ENCODE data around the gene CSNK1D.

DNA sequence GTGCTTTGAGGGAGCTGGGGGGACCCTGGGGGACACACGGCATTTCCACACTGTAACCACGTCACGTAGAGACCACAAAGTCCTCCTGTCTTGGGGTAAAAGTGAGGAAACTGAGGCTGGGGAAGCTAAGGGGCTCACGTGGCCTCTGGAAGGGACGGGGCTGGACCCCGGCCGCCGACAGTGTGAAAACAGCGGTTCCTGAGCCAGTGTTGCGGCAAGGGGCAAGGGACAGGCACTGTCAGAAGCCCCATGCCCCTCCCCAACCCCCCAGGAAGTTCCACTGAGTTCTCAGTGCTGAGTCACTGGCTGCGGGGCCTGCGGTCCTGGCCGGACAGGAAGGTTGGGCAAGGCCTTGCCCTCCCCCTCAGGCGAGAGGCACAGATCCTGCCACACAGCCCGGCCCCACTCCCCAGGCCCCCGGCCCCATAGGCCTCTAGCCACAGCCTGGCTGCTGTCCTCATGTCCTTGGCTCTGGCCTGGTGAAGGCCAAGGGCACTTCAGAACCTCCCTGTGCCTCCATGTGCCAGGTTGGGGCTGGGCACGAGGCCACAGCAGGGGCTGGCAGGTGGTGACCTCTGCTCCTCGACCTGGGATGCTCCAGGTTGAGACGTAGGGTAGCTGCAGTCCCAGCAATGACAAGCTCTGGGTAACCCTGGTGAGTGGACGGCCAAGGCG is 55.8 kb downstream of the CSNK1D start:
- TF ChIP-seq EZH2 (IDR thresholded peaks at IDR 0.05) = no peak
- TF ChIP-seq, protein P1, sequence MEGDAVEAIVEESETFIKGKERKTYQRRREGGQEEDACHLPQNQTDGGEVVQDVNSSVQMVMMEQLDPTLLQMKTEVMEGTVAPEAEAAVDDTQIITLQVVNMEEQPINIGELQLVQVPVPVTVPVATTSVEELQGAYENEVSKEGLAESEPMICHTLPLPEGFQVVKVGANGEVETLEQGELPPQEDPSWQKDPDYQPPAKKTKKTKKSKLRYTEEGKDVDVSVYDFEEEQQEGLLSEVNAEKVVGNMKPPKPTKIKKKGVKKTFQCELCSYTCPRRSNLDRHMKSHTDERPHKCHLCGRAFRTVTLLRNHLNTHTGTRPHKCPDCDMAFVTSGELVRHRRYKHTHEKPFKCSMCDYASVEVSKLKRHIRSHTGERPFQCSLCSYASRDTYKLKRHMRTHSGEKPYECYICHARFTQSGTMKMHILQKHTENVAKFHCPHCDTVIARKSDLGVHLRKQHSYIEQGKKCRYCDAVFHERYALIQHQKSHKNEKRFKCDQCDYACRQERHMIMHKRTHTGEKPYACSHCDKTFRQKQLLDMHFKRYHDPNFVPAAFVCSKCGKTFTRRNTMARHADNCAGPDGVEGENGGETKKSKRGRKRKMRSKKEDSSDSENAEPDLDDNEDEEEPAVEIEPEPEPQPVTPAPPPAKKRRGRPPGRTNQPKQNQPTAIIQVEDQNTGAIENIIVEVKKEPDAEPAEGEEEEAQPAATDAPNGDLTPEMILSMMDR (IDR thresholded peaks at IDR 0.05) = no peak
- TF ChIP-seq EZH2phosphoT487 (IDR thresholded peaks at IDR 0.05) = no peak
